GM21367 (cell line): ENCODE results near the gene STAC.
"Not testable (repeated sequence)": the region's sequence is repeated elsewhere in the genome, so short reads cannot be mapped to it uniquely, and the experiment has no call there.

Experiments used
- ATAC-seq: cut with Tn5 transposase; IDR thresholded peaks from one replicate; pipeline ENCODE4 v1.9.1; 2021; ENCODE audit not compliant: unreplicated experiment

The STAC gene

DNA sequence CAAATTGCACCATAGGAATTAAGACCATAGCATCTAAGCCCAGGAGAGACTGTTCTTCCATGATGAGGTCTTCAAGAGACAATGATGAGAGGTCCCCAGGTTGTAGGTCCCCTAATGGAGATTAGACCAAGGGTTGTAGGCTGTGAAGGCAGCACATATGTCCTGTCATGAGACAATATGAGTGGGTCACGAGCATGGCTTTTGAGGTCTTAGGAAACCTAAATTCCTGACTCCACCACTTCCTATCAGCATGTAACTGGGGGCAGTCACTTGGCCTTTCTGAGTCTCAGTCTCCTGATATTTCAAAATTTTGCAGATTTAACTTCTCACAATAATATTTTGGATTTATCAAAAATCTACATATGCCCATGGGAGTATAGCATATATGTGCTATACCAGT, 31.3 kb downstream of the STAC start:
- no peak for ATAC-seq

DNA sequence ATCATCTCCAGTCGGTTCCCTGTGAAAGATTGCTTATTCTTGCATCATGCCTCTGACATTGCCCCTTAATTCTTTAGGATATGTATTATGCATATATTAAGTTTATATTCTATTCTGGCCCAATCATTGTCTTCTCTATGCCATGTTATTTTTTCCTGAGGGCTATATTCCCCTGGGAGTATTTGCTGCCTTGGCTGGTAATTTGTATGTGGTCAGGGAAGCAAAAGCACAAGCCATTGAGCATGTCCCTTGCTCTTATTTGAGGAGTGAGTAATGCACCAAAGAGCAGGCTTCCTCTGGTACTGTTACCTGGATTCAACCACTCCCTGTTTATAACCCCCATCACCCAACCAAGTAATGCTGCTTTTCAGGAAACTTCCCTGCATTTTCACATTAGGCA, 36.3 kb downstream of the STAC start:
- ATAC-seq = no peak

DNA sequence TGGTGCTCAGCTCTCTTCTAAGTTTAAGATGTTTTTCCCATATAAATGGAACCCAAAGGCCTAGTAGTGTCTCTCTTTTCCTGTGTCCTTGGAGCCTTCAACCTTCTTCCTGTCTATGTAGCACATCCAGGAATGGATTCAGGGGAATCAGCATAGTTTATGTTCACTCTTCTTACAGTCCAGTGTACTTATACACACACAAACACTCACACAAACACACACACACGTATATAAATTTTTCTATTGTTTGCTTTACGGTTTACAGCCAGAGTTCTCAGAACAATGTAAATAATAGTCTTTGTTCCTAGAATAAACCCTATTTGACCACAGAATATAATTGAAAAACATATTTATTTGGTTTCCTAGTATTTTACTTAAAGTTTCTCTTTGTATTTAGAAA, 36.9 kb downstream of the STAC start:
- no peak for ATAC-seq

DNA sequence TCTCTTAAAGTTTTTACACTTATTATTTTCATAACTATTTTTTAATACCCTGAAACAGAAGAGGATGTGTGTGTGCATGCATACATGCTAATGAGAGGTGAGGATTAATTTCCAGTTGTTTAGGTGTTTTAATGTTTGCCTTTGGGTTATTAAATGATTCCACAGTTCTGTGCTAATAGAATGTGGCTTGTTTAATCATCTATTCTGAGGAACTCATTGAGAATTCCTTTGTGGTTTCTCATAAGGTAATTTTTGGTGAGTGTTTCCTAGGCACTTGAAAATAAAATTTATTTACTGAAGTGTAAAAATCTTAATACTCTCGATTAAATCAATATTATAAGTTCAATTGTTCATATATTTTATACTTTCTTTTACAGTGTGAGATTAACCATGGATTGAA, 38.0 kb downstream of the STAC start:
- ATAC-seq = no peak

DNA sequence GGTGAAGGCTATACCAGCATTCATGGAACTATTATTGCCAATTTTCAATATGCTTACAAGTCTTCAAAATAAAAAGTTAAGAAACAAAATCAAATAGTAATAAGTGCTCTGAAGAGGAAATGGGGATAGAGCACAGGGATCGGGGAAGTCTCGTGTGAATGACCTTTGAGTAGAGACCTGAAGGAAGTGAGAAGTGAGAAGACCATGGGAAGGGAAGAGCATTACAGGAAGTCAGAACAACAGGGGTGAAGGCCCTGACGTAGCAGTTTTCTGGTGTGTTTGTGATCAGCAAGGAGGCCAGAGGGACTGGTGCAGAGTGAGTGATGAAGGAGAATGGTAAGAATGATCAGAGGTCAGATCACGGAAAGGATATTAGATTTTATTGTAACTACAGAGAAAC, 48.1 kb downstream of the STAC start:
- no peak for ATAC-seq

DNA sequence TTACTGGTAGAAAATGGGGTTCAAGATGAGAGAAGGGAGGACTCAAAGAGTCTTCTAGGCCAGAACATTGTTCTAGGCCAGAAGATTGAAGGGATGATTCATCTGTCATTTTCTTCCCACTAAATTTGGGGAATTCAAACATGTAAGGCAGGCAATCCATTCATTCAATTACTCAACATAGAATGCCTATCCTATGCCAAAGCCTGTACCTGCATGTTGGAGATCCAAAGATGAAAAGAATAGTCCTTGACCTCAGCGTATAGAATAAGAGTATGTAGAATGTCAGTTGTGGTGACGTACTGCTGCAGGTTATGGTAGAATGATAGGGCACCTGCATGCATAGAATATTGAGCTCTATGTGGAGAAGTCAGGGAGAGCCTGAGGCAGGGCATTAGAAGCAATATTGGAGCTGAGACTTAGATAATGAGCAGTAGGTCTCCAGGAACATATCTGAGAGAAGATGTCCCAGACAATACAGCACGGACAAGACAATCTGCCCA, 49.7 kb downstream of the STAC start:
- ATAC-seq = no peak

DNA sequence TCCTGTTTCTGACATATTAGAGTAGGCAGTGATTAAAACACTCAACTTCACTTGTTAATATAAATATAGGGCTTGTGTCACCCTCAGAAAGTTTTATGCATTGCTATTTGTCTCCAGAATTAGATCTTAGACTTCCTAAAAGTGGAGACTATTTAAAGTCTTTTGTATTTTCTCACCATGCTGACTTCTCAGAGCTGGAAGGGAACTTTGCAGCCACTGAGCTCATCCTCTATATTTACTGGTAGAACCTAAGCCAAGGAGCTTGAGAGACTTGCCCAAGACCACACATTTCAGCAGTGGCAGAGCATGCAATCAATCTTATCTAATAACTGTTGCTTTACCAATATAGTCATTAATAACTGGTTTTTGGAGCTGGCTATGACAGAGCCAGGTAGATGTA, 53.2 kb downstream of the STAC start:
- no peak for ATAC-seq

DNA sequence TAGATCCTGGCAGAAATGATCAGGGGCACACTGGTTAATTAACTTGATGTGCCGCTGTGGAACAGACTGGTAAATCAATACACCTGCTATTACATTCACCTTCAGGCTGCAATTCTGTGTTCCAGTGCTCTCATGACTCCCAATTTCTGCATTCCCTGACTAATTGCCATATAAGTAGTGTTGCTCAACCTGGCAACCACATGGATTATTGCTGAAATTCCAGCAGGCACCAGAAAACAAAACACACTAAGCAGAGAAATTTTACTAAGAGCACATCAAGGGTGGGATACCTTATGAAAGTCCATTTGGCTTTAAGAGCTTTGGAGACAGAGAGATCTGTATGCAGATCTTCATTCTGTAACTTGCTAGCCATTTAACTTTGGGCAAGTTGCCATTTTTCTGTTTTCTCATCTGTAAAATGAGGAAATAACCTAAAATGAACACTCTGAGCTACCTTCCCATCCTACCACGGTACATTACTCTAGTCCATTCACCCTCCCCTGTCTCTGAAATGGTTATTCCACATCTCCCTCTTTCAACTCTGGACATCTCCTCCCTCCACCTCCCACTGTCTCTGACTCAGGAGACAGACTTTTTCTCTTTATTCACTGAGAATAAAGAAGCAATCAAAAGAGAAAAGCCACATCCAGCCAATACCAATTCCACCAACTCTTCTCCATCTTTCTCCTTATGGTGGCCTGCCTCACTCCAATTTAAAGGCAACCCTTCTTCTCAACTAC, 54.6 kb downstream of the STAC start:
- no peak for ATAC-seq

DNA sequence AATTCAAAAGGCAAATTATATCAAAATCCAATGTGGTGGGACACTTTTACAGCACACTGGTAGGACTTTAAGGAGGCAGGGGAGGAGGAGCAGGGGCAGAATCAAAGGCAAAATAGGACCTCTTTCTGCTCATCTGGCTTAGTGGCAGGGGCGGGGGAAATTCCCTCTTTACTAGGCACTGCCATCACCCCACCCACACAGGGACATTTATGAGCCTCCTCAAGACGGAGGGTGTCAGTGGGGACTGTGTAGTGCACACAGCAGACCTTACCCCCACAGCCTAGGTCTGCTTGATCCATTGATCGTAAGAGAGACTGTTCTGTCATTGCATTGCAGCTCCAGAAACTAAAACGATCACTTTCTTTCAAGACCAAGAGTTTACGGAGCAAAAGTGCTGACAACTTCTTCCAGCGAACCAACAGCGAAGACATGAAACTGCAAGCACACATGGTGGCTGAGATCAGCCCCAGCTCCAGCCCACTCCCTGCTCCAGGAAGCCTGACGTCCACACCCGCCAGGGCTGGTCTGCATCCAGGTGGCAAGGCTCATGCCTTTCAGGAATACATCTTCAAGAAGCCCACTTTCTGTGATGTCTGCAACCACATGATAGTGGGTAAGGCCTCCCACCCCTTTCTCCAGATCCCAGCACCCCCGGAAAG, 62.9 kb downstream of the STAC start:
- ATAC-seq = no peak

DNA sequence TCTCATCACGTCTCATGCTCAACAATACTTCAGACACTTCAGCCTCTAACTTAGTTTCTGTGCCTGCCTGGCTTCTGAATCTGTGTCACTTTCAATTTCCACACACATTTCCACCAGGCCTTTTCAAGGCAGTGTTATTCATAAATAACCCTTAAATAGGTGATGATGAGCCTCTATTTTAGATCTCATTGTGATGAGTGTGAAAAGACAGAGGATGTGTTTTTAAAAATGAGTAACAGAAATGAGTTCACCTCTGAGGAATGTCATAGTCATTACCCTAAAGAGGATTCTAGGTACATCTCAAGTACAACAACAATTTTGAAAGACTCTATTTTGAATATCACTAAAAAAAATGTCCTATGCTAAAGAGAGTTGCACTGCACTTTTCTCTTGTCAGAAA, 64.6 kb downstream of the STAC start:
- no peak for ATAC-seq

DNA sequence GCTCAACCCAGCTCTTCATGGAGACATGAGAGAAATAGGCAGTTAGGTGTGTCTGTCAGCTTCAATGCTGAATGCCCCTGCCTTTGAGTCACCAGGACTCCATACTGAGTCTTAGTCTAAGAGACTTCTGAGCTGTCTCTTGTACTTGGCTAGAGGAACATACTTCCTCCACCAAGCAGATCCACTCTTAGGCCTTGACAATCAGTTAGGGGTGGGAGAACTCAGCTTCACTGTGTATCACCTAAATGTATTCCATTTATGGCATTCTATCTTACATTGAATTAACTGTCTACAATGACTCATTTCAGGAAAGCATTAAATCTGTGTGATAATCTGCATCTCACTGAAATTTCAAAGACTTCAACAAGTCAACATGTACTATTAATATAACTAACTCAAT, 66.0 kb downstream of the STAC start:
- ATAC-seq = no peak

DNA sequence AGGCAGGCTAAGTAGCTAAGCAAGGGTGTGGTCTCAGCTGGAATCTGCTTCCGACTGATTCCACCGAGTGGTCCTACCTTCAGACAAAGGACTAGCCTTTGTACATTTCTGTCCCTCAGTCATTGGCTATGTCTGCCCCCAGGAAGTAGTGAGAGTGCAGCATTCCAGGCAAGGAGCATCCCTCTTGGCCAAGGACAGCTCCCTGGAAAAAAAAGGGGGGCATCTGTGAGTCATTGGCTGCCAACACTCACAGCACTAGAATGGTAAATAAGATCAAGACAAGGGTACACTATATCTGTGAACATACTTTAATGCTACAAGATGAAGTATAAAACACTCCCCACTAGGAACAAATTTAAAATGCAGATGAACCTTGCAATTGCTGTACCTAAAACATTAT, 66.8 kb downstream of the STAC start:
- ATAC-seq = no peak

DNA sequence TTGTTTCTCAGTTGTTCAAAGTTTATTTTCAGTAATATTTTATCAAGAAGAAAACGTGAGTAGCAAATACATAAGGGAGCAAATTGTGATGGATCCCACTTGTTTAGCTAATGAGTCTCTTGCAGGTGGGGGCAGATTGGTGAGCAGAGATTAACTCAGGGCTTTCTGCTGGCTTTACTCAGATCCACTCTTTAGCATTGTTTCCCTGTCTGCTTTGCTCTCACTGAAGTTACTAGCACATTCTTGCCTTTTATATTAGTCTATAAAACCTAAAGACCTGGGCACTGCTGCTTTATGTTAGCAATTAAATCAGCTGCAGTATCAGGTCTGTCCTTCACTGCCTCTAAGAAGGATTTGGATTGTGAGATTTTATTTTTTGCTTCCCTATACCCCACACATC, 71.5 kb downstream of the STAC start:
- ATAC-seq = no peak

DNA sequence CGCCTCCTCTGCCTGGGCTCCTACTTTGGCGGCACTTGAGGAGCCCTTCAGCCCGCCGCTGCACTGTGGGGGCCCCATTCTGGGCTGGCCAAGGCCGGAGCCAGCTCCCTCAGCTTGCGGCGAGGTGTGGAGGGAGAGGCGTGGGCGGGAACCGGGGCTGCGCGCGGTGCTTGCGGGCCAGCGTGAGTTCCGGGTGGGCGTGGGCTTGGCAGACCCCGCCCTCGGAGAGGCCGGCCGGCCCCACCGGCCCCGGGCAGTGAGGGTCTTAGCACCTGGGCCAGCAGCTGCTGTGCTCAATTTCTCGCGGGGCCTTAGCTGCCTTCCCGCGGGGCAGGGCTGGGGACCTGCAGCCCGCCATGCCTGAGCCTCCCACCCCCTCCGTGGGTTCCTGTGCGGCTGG, 72.9 kb downstream of the STAC start:
- not testable (repeated sequence) for ATAC-seq

DNA sequence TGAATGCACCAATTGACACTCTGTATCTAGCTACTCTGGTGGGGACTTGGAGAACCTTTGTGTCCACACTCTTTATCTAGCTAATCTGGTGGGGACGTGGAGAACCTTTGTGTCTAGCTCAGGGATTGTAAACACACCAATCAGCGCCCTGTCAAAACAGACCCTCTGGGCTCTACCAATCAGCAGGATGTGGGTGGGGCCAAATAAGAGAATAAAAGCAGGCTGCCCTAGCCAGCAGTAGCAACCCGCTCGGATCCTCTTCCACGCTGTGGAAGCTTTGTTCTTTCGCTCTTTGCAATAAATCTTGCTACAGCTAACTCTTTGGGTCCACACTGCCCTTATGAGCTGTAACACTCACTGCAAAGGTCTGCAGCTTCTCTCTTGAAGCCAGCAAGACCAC, 73.6 kb downstream of the STAC start:
- not testable (repeated sequence) for ATAC-seq

DNA sequence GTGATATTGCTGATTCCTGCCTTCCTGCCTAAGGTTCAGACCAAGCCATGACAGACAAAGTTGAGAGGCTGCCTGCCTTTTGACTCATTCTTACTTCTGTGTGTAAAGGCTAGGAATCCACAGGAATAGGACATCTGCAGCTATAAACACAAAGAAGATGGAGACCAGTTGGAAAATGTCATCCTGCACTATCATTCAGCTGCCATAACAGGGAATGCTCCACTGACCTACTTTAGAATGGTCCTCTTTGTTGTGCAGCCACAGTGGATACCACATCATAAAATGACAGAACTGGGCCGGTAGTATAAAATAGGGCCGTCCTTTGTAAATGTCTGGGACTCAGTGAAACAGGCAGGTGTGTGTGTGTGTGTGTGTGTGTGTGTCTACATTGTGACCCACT, 75.1 kb downstream of the STAC start:
- ATAC-seq = no peak

DNA sequence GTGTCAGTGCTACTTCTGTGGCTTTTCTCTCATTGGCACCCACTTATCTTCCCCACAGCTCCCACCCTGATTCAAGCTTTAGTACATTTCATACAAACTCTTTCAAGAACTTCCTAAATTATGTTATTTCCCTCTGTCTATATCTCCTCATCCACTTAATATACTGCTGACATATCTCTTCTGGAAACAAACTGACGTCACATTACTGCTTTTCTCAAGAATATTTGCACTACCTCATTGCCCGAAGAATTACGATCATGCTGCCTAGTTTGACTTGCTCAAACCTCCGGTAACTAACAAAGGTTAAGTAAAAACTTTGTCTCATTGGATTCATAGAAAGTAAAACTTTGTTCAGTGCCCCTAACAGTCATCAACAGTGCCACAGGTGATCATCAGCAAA, 76.5 kb downstream of the STAC start:
- no peak for ATAC-seq

DNA sequence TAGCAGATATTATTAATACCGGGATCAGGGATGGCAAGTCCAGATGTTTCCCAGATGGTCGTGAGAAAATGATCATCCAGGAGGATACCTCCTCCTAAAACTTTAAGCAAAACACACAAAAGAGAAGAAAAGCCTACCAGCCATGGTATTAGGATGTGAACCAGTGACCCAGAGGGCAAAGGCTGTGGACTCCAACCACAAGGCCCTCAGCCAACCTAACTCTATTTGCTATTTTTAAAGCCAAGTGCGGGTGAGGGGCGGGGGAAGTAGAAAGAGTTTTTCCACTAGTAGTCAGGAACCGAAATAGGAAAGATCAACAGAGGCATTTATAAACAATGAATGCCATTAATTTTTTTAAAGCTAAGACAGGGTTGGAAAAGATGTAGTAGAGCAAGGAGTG, 77.4 kb downstream of the STAC start:
- ATAC-seq = no peak

DNA sequence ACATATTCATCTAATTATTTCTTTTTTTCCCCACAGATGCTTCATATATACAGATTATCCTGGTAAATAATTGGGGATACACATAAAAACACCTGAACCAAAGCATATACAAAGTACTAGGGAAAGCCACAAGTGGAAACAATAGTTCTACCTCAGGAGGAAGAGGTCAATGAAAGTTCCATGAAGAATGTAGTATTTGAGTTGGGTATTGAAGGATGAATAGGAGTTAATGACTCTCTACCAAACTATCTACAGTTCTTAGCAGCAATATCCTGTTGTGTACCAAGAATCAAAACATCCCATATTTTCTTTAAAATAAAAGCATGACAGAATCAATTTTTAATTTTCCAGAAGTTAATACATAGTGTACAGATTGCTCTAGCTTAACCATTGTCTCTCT, 78.9 kb downstream of the STAC start:
- no peak for ATAC-seq

DNA sequence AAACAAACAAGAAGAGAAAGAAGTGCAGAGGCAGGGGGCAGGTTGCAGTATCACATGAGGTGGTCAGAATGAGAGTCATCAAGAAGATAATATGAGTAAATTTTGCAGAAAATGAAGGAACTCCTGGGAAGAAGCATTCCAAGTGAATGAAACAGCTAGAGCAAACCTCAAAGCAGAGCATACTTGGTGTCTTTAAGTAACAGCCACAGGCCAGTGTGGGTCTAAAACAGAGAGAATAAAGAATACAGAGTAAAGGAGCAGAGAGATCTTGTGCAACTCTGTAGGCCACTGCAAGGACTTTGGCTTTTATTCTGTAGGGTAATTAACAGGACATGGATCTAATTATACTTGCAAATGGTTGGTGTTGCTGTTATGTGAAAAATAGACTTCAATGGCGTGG, 81.3 kb downstream of the STAC start:
- no peak for ATAC-seq

DNA sequence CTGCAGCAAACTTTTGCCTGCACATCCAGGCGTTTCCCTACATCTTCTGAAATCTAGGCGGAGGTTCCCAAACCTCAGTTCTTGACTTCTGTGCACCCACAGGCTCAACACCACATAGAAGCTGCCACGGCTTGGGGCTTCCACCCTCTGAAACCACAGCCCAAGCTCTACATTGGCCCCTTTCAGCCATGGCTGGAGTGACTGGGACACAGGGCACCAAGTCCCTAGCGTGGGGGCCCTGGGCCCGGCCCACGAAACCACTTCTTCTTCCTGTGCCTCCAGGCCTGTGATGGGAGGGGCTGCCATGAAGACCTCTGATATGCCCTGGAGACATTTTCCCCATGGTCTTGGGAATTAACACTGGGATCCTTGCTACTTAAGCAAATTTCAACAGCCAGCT, 91.7 kb downstream of the STAC start:
- ATAC-seq = not testable (repeated sequence)

DNA sequence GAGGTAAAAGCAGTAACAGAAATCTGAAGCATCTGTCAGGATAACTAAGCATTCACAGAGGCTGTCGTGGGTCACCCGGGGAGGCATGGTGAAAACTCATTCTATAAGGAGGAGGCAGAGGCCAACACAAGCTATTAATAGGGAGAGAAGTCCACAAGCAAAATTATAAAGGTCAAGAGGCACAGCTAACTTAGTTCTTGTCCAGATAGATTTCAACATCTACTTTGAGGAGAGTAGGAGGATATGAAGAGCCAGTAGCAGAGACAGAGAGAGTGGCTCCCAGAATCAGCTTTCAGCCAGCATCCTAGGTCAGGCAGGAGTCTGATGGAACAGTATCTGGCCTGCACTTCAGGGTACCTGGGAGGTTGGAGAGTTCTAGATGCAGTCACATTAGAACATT, 95.3 kb downstream of the STAC start:
- no peak for ATAC-seq
